K562 (cell line): ENCODE results near the gene CLCN5. TPM values are rescaled to one million over a fixed set of nuclear protein-coding genes. Genes with fewer than 3 reads are reported as not detected.

ENCODE experiments used
- ATAC-seq: fragments of 200-7000 bp; cut with Tn5 transposase; 3 replicates; pipeline ENCODE4 v1.9.1; 2020; ENCODE audit warnings: moderate library complexity
- BruUV-seq: library from RNA; stranded (reverse); fragments of 400-500 nt; replicated peaks from 2 replicates; lab custom pipeline; 2021; lab: Mats Ljungman, UMichigan
- CTCF ChIA-PET: fragments of 300-600 bp; formaldehyde crosslinking; extraction: SDS; loops from one replicate; lab custom pipeline; 2021; ENCODE audit warnings: low intra/inter-chr PET ratio; lab: Yijun Ruan, JAX
- POLR2A ChIA-PET: fragments of 300-600, 350-650 bp; sonication (Branson Sonifier 250); formaldehyde crosslinking; extraction: SDS; loops from one replicate; lab custom pipeline; 2021; ENCODE audit warnings: antibody characterized with exemption, inconsistent platforms; lab: Yijun Ruan, JAX
- DNase-seq, 4 experiments: peaks; one replicate each; pipeline versions ENCODE4 v3.0.0 to v3.0.0-alpha.2; 2011 to 2018; ENCODE audit warnings: low spot score in 3 of 4, mixed read lengths in 3 of 4; ENCODE audit errors: extremely low read depth in 1 of 4
- FAIRE-seq: peaks from 2 replicates; lab custom pipeline; 2011; peaks lifted over from hg19 to GRCh38; lab: Jason Lieb, UNC
- H2AFZ ChIP-seq: 2 replicates; pipeline ENCODE4 v1.6.0; 2011; ENCODE audit warnings: low read depth, low read length, control low read depth, inconsistent platforms
- H3K27ac ChIP-seq: fragments of 200-600 bp; 3 replicates; pipeline ENCODE4 v1.8.0; 2011; ENCODE audit warnings: low read depth, mild to moderate bottlenecking, control low read depth, inconsistent platforms, low read length, moderate library complexity, mixed read lengths; ENCODE audit errors: extremely low read depth
- H3K27me3 ChIP-seq, 2 experiments: fragments of 300-600 bp in 1 of 2; 2 replicates in 1 of 2; 3 replicates in 1 of 2; pipeline versions ENCODE4 v1.6.0 to v1.8.0; 2011; ENCODE audit warnings: inconsistent platforms in 2 of 2, low read length in 2 of 2, mild to moderate bottlenecking in 1 of 2, mixed read lengths in 1 of 2, moderate library complexity in 1 of 2; ENCODE audit not compliant: control insufficient read depth in 2 of 2, insufficient read depth in 2 of 2
- H3K36me3 ChIP-seq: fragments of 300-600 bp; 3 replicates; pipeline ENCODE4 v1.8.0; 2011; ENCODE audit warnings: mild to moderate bottlenecking, low read length, inconsistent platforms; ENCODE audit not compliant: control insufficient read depth, insufficient read depth
- H3K4me1 ChIP-seq, 2 experiments: fragments of 200-600 bp in 1 of 2; replicated peaks in 1 of 2; 2 replicates in 1 of 2; 3 replicates in 1 of 2; pipeline versions ENCODE4 v1.5.1 to v1.8.0; 2011; ENCODE audit warnings: inconsistent platforms in 2 of 2, low read length in 2 of 2, mild to moderate bottlenecking in 1 of 2, mixed read lengths in 1 of 2, moderate library complexity in 1 of 2; ENCODE audit not compliant: control insufficient read depth in 2 of 2, insufficient read depth in 2 of 2
- H3K4me2 ChIP-seq: 2 replicates; pipeline ENCODE4 v1.6.1; 2011; ENCODE audit warnings: low read length, control low read depth, inconsistent platforms, mixed read lengths; ENCODE audit not compliant: insufficient read depth
- H3K4me3 ChIP-seq: fragments of 200-600 bp; sonication (generic), shearing (Covaris generic); 2 replicates; pipeline ENCODE4 v1.5.1; 2016; ENCODE audit warnings: control low read depth, inconsistent platforms
- H3K79me2 ChIP-seq: fragments of 200-600 bp; 3 replicates; pipeline ENCODE4 v1.8.0; 2011; ENCODE audit warnings: low read length, inconsistent platforms; ENCODE audit not compliant: control insufficient read depth, insufficient read depth
- H3K9ac ChIP-seq, 2 experiments: 2 replicates each; pipeline versions ENCODE4 v1.6.0 to v1.6.1; 2011; ENCODE audit warnings: low read depth in 2 of 2, low read length in 2 of 2, control low read depth in 1 of 2, inconsistent platforms in 1 of 2, mild to moderate bottlenecking in 1 of 2, mixed read lengths in 1 of 2; ENCODE audit not compliant: insufficient read depth in 1 of 2
- H3K9me1 ChIP-seq: one replicate; pipeline ENCODE4 v1.6.0; 2011; ENCODE audit warnings: inconsistent platforms, mild to moderate bottlenecking, low read length, moderate library complexity; ENCODE audit not compliant: control insufficient read depth, insufficient read depth
- H3K9me3 ChIP-seq: replicated peaks from 2 replicates; pipeline ENCODE4 v1.5.1; 2011; ENCODE audit warnings: low read depth, low read length, inconsistent platforms; ENCODE audit not compliant: control insufficient read depth, insufficient read depth
- H4K20me1 ChIP-seq: replicated peaks from 2 replicates; pipeline ENCODE4 v1.6.1; 2011; ENCODE audit warnings: low read length, inconsistent platforms, mixed read lengths; ENCODE audit not compliant: control insufficient read depth, insufficient read depth
- CEBPG ChIP-seq, 3 experiments: fragments of 200-800 bp in 1 of 3; sonication (Bioruptor generic) in 1 of 3; sonication (generic) in 1 of 3; formaldehyde crosslinking in 1 of 3; IDR thresholded peaks in 2 of 3; conservative IDR thresholded peaks in 1 of 3; 2 replicates each; pipeline versions ENCODE4 v1.6.1 to v1.8.0; 2016 to 2022; ENCODE audit warnings: missing compliant biosample characterization in 2 of 3, missing genetic modification characterization in 2 of 3, mild to moderate bottlenecking in 1 of 3, missing genetic modification reagents in 1 of 3
- EWSR1 ChIP-seq: fragments of 450-650 bp; IDR thresholded peaks from 2 replicates; pipeline ENCODE4 v1.6.1; 2018; ENCODE audit warnings: borderline replicate concordance, mild to moderate bottlenecking, low read depth, moderate library complexity; ENCODE audit not compliant: partially characterized antibody
- HSF4 ChIP-seq: fragments of 250-450 bp; sonication (Bioruptor Pico); IDR thresholded peaks from 2 replicates; pipeline ENCODE4 v2.1.2; 2022; ENCODE audit warnings: mild to moderate bottlenecking, moderate library complexity, borderline replicate concordance
- IFI16 ChIP-seq: fragments of 250-450 bp; sonication (Bioruptor Pico); IDR thresholded peaks from 2 replicates; pipeline ENCODE4 v2.1.2; 2022; ENCODE audit warnings: mild to moderate bottlenecking, inconsistent platforms
- KLF10 ChIP-seq: fragments of 250-450 bp; sonication (Bioruptor Pico); IDR thresholded peaks from 2 replicates; pipeline ENCODE4 v1.6.1; 2021; ENCODE audit warnings: matching md5 sums
- ZNF263 ChIP-seq: sonication (generic); formaldehyde crosslinking; IDR thresholded peaks from 2 replicates; pipeline ENCODE4 v1.8.0; 2022; ENCODE audit warnings: mild to moderate bottlenecking, missing genetic modification reagents, borderline replicate concordance
- ZNF41 ChIP-seq: fragments of 250-450 bp; sonication (Bioruptor Pico); conservative IDR thresholded peaks from 2 replicates; pipeline ENCODE4 v1.4.0; 2020; ENCODE audit warnings: mild to moderate bottlenecking
- ZNF780A ChIP-seq: fragments of 250-450 bp; sonication (Bioruptor Pico); IDR thresholded peaks from 2 replicates; pipeline ENCODE4 v1.5.0; 2021; ENCODE audit warnings: mild to moderate bottlenecking
- WGBS: fragments of 100-300 bp; shearing (Covaris generic); methylation state at CpG from one replicate; pipeline ENCODE4 v1.1.6; 2016; ENCODE audit warnings: low coverage, mixed read lengths; ENCODE audit not compliant: insufficient coverage; ENCODE audit errors: missing lambda C conversion rate; 5-methylcytosine and 5-hydroxymethylcytosine counted together
- in situ Hi-C: fragments of 300-500 bp; cut with MboI; formaldehyde crosslinking; loops from 4 replicates; pipeline ENCODE4 v1.15.0; 2018; ENCODE audit warnings: inconsistent platforms, mixed read lengths
- intact Hi-C: fragments of 100-400 bp; cut with micrococcal nuclease; formaldehyde crosslinking; loops from 2 replicates; pipeline ENCODE4 v1.14.2; 2022
- polyA plus RNA-seq, 8 experiments: library from polyadenylated mRNA; depleted of rRNA in 4 of 8; stranded (reverse) in 5 of 8; unstranded in 3 of 8; fragments of >200 nt; fragmentation: Nextera tagmentation in 2 of 8; fragmentation: Illumina TruSeq in 1 of 8; extraction: Ambion mirVana in 2 of 8; extraction: Trizol in 1 of 8; gene quantifications; 2 replicates each; pipeline versions ENCODE4 v1.2.1 to v1.2.3, GENCODE V29; 2011 to 2014; ENCODE audit warnings: inconsistent platforms in 1 of 8, missing spikeins in 1 of 8
- total RNA-seq, 7 experiments: library from RNA; depleted of rRNA in 6 of 7; stranded (reverse); fragments of >200 nt in 6 of 7; fragmentation: Illumina TruSeq in 2 of 7; extraction: Trizol in 2 of 7; gene quantifications; 2 replicates each; pipeline versions ENCODE4 v1.2.1 to v1.2.3, GENCODE V29; 2011 to 2021; ENCODE audit warnings: low replicate concordance in 1 of 7
- TF ChIP-seq, protein P1 (sequence below), 3 experiments: fragments of 200-800 bp in 1 of 3; sonication (Bioruptor generic) in 1 of 3; sonication (generic) in 1 of 3; formaldehyde crosslinking in 1 of 3; IDR thresholded peaks; 2 replicates each; pipeline versions ENCODE4 v1.6.1 to v1.8.0; 2016 to 2022; ENCODE audit warnings: mild to moderate bottlenecking in 2 of 3, missing compliant biosample characterization in 2 of 3, missing genetic modification characterization in 2 of 3, missing genetic modification reagents in 1 of 3
- TF ChIP-seq, protein P2 (sequence below): fragments of 450-650 bp; IDR thresholded peaks from 2 replicates; pipeline ENCODE4 v1.6.1; 2016
- TF ChIP-seq, protein P3 (sequence below), 2 experiments: fragments of 450-650 bp in 1 of 2; sonication (generic) in 1 of 2; formaldehyde crosslinking in 1 of 2; IDR thresholded peaks in 1 of 2; conservative IDR thresholded peaks in 1 of 2; 2 replicates each; pipeline versions ENCODE4 v1.6.1 to v1.8.1; 2016 to 2023; ENCODE audit warnings: mild to moderate bottlenecking in 2 of 2, moderate library complexity in 2 of 2, inconsistent platforms in 1 of 2, missing genetic modification reagents in 1 of 2
- TF ChIP-seq, protein P4 (sequence below): fragments of 200-800 bp; sonication (Bioruptor generic); IDR thresholded peaks from 2 replicates; pipeline ENCODE4 v1.6.1; 2017; ENCODE audit warnings: missing genetic modification characterization, missing compliant biosample characterization

The CLCN5 gene
- total and polyA plus RNA-seq, 9 of the 15 experiments (the other 6 are each of a cell fraction or from before 2014, with no cell fraction given): 0.94 to 11.8 (median 7.1) TPM

DNA sequence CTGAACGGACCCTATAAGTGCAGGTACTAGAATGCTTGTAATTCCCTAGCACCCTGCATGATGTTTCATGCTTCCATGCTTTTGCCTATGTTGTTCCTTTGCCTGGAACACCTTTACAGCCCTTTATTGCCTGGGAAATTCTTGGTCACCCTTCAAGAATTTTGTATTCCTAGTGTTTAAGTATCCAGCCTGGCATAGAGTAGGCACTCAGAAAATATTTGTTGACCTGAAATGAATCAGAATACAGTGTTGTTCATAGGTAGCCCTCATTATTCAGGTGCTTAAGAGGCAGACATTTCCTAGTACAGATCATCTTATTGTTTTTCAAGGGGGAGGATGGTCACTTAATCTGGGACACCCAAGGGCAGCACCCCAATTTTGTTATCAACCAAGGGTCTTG, 203.1 kb downstream of the CLCN5 start:
- Histone ChIP-seq H2AFZ (no peak overlapping the region), H3K36me3 (no peaks in the 10 kb centered on the region), H3K4me2 (no peak overlapping the region), H3K79me2 (no peaks in the 10 kb centered on the region), H3K4me3 (no peak overlapping the region), H3K9me3 (no peaks in the 10 kb centered on the region), H3K9ac (no peak overlapping the region), H4K20me1 (no peaks in the 10 kb centered on the region), H3K27me3 (no peaks in the 10 kb centered on the region), H3K27ac (no peak overlapping the region), H3K4me1 (no peaks in the 10 kb centered on the region), H3K9me1 (no peaks in the 10 kb centered on the region)
- DNase-seq (no peak), ATAC-seq (no peak), FAIRE-seq (no peak)
- POLR2A ChIA-PET: no interaction called here
- in situ Hi-C loops: no loop called here
- intact Hi-C loops: no loop called here
- TF ChIP-seq, protein P1, sequence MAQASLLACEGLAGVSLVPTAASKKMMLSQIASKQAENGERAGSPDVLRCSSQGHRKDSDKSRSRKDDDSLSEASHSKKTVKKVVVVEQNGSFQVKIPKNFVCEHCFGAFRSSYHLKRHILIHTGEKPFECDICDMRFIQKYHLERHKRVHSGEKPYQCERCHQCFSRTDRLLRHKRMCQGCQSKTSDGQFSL (CRISPR knock-in tag; IDR thresholded peaks at IDR 0.05): no peak
- TF ChIP-seq, protein P1 (tag; IDR thresholded peaks at IDR 0.05): no peak
- TF ChIP-seq CEBPG (CRISPR knock-in tag; IDR thresholded peaks at IDR 0.05) (no peak), CEBPG (tag; conservative IDR thresholded peaks at IDR 0.05 in 1 of 2, IDR thresholded peaks at IDR 0.05 in 1 of 2) (no peak), KLF10 (CRISPR knock-in tag) (no peak), ZNF263 (CRISPR knock-in tag) (no peak), EWSR1 (no peak), IFI16 (no peak), HSF4 (CRISPR knock-in tag) (no peak), ZNF41 (CRISPR knock-in tag) (no peak), ZNF780A (CRISPR knock-in tag) (no peak)
- TF ChIP-seq, protein P2, sequence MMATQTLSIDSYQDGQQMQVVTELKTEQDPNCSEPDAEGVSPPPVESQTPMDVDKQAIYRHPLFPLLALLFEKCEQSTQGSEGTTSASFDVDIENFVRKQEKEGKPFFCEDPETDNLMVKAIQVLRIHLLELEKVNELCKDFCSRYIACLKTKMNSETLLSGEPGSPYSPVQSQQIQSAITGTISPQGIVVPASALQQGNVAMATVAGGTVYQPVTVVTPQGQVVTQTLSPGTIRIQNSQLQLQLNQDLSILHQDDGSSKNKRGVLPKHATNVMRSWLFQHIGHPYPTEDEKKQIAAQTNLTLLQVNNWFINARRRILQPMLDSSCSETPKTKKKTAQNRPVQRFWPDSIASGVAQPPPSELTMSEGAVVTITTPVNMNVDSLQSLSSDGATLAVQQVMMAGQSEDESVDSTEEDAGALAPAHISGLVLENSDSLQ: no peak
- TF ChIP-seq, protein P3, sequence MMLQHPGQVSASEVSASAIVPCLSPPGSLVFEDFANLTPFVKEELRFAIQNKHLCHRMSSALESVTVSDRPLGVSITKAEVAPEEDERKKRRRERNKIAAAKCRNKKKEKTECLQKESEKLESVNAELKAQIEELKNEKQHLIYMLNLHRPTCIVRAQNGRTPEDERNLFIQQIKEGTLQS (IDR thresholded peaks at IDR 0.05): no peak
- TF ChIP-seq, protein P3 (CRISPR knock-in tag; conservative IDR thresholded peaks at IDR 0.05): no peak
- TF ChIP-seq, protein P4, sequence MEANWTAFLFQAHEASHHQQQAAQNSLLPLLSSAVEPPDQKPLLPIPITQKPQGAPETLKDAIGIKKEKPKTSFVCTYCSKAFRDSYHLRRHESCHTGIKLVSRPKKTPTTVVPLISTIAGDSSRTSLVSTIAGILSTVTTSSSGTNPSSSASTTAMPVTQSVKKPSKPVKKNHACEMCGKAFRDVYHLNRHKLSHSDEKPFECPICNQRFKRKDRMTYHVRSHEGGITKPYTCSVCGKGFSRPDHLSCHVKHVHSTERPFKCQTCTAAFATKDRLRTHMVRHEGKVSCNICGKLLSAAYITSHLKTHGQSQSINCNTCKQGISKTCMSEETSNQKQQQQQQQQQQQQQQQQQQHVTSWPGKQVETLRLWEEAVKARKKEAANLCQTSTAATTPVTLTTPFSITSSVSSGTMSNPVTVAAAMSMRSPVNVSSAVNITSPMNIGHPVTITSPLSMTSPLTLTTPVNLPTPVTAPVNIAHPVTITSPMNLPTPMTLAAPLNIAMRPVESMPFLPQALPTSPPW (CRISPR knock-in tag): no peak
- WGBS: 0% methylated on average over 1 of the region's 1 CpG
- no TSS peak for BruUV-seq
- CTCF ChIA-PET: no interaction called here
